ENCODE results near the gene TRIM10. TPM values are rescaled to one million over a fixed set of nuclear protein-coding genes. Genes with fewer than 3 reads are reported as not detected.

The TRIM10 gene
- total RNA-seq, 4 donors from 2014 or later = not detected

DNA sequence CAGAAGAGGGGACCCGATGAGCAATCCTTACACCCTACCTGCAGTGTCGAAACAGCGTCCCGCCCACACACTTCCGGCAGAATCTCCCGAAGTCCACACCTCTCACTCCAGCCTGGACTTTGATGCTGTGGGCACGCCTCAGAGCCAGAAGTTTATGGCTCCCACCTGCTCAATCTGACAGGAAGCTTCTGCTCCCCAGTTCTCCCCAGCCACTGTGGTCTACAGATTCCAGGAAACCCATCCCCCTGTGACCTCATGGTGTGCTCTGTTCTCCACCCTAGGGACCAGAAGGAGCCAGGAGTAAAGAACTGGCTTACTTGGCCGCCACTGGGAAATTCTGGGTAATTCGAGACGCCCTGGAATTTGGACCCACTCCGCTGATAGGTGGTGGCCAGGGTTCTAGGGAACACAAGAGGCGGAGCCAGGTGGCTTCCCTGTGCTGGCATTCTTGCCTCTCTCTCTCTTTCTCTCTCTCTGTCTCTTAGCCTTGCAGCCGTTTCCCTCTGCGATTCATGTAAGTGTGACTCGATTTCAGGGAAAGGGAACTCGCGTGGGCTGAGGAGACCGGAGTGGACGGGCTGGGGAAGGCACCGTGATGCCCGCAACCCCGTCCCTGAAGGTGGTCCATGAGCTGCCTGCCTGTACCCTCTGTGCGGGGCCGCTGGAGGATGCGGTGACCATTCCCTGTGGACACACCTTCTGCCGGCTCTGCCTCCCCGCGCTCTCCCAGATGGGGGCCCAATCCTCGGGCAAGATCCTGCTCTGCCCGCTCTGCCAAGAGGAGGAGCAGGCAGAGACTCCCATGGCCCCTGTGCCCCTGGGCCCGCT lies 2.3 kb upstream of the TRIM10 start, which contains the start of gene TRIM15:
TSS of gene TRIM15 (plus strand) at position 457 of the 828 bp plus-strand sequence. CDS start at position 596, 139 bp downstream.
- TF ChIP-seq CTCF (IDR thresholded peaks at IDR 0.05; ENCODE audit: low read depth) = no peak

GRCh38 chr6:30162265-30163089 lies 1.5 kb upstream of the TRIM10 start:
- no peak for TF ChIP-seq CTCF (IDR thresholded peaks at IDR 0.05; ENCODE audit: low read depth)

GRCh38 chr6:30160008-30160784 lies 815 bp downstream of the TRIM10 start:
- TF ChIP-seq CTCF (IDR thresholded peaks at IDR 0.05; ENCODE audit: low read depth) = no peak

- no peak for TF ChIP-seq CTCF (IDR thresholded peaks at IDR 0.05; ENCODE audit: low read depth)
These were observed 2.5 kb downstream of the TRIM10 start for GRCh38 chr6:30158475-30159040.

DNA sequence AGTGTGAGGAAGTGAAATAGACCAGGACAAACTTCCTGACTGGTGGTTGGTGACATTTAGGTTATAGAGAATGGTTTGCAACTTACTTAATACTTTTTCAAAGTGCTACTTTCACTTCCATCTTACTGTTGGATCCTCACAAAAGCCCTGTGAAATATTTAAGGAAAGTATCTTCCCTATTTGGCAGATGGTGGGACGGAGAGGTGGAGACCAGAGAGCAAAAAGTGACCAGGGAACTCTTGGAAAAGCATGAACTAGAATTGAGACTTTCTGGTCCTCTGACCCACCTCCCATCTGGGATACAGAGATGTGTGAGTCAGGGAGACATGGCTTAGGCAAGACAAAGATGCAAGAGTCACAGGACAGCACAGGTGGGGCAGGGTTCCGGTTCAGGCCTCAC lies 3.0 kb downstream of the TRIM10 start:
- TF ChIP-seq CTCF (IDR thresholded peaks at IDR 0.05; ENCODE audit: low read depth) = no peak

GRCh38 chr6:30157581-30157980 lies 3.4 kb downstream of the TRIM10 start:
- TF ChIP-seq CTCF (IDR thresholded peaks at IDR 0.05; ENCODE audit: low read depth) = no peak
